ENCODE data around the gene IL18.
"Not testable (repeated sequence)": the region's sequence is repeated elsewhere in the genome, so short reads cannot be mapped to it uniquely, and the experiment has no call there.

The IL18 gene

GRCh38 chr11:112163875-112164685 is at the start of gene IL18:
TSS of gene IL18 (minus strand) at chr11:112164094. CDS start at chr11:112155053, 9,041 bp downstream.
- no peak for DNase-seq

- DNase-seq: no peak
Measured at GRCh38 chr11:112212710-112213109, 48.8 kb upstream of the IL18 start.

- no peak for DNase-seq
Measured at GRCh38 chr11:112212290-112212689, 48.4 kb upstream of the IL18 start.

- DNase-seq: peak; percentile 30
Measured at GRCh38 chr11:112211536-112211935, 47.6 kb upstream of the IL18 start.

- DNase-seq: no peak
Measured at GRCh38 chr11:112210890-112211289, 47.0 kb upstream of the IL18 start.

- no peak for DNase-seq
Measured at GRCh38 chr11:112206071-112206470, 42.2 kb upstream of the IL18 start.

- DNase-seq: no peak
Measured at GRCh38 chr11:112200252-112200651, 36.4 kb upstream of the IL18 start.

GRCh38 chr11:112199101-112199500 is 35.2 kb upstream of the IL18 start:
- not testable (repeated sequence) for DNase-seq

- no peak for DNase-seq
Measured at GRCh38 chr11:112196519-112197087, 32.7 kb upstream of the IL18 start.

- DNase-seq: no peak
Measured at GRCh38 chr11:112195951-112196351, 32.1 kb upstream of the IL18 start.

GRCh38 chr11:112195113-112195512 is 31.2 kb upstream of the IL18 start:
- not testable (repeated sequence) for DNase-seq

- DNase-seq: no peak
Measured at GRCh38 chr11:112186304-112186703, 22.4 kb upstream of the IL18 start.

- no peak for DNase-seq
Measured at GRCh38 chr11:112185883-112186282, 22.0 kb upstream of the IL18 start.

- no peak for DNase-seq
Measured at GRCh38 chr11:112182867-112183266, 19.0 kb upstream of the IL18 start.

GRCh38 chr11:112179601-112180000 is 15.7 kb upstream of the IL18 start:
- DNase-seq: no peak

GRCh38 chr11:112178936-112179335 is 15.0 kb upstream of the IL18 start:
- no peak for DNase-seq

GRCh38 chr11:112178428-112178827 is 14.5 kb upstream of the IL18 start:
- DNase-seq: no peak

GRCh38 chr11:112177589-112177988 is 13.7 kb upstream of the IL18 start:
- no peak for DNase-seq

GRCh38 chr11:112176077-112176476 is 12.2 kb upstream of the IL18 start:
- no peak for DNase-seq

GRCh38 chr11:112175599-112175952 is 11.7 kb upstream of the IL18 start:
- DNase-seq: no peak

GRCh38 chr11:112174789-112175598 is 11.1 kb upstream of the IL18 start, which contains the start of gene BCO2:
TSS of gene BCO2 (plus strand) at chr11:112175512. CDS start at chr11:112175602, 90 bp downstream.
- DNase-seq: peak; percentile 42

GRCh38 chr11:112173152-112173551 is 9.3 kb upstream of the IL18 start:
- DNase-seq: no peak

- DNase-seq: no peak
Measured at GRCh38 chr11:112172362-112172994, 8.6 kb upstream of the IL18 start.

Measured in stimulated activated CD4-positive, alpha-beta T cell treated with anti-CD3 and anti-CD28 coated beads, Interleukin-4, amount 100 ng/mL, for 24 hours (primary cell).